ENCODE data around the gene MOSMO.

DNA sequence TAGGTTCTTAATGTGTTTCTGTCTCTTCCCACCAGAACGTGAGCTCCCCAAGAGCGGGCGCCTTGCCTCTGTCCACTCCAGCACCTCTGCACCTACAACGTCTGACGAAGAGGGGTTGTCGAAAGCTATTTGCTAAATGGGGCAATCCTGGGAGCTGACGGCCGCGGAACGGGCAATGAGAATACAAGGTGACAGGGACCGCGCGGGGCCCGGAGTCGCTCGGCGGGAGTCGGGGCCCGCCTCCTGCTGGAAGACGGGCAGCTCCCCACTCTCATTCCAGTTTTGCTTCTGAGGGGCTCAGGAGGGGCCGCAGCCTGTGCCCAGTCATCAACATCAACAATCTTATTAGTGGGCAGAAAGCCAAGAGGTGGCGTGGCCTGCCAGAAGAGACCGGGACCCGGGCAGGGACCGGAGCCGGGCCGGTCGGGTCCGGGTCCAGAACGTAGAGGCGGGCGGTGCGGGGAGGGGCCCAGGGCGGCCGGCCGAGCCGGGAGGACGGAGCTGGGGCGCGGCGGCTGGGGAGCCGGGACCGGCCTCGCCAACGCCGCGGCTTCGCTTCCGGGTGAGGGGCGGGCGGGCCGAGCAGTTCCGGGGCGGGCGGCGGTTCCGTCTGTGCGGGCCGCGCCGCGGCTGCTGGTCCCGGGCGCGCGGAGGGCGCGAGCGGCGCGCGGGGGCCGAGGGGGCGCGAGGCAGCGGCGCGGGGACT is at the start of gene MOSMO:
- no peak for TF ChIP-seq EZH2 (IDR thresholded peaks at IDR 0.05; ENCODE audit: insufficient read depth, poor library complexity, severe bottlenecking)
- no peak for TF ChIP-seq EZH2phosphoT487 (IDR thresholded peaks at IDR 0.05; ENCODE audit: insufficient read depth, low read depth)
